Neural cell (in vitro differentiated cells): ENCODE data around the gene DPF3. TPM values are rescaled to one million over a fixed set of nuclear protein-coding genes. Genes with fewer than 3 reads are reported as not detected.

ENCODE experiments used
- H2AFZ ChIP-seq: fragments of 200-600, 300-800 bp; sonication (generic), shearing (Covaris generic); 2 replicates; pipeline ENCODE4 v1.6.0; 2014; ENCODE audit warnings: low read depth, mild to moderate bottlenecking, antibody characterized with exemption, low read length, moderate library complexity
- H3F3A ChIP-seq: fragments of 200-600 bp; shearing (Covaris generic); 2 replicates; pipeline ENCODE4 v1.6.1; 2016; ENCODE audit warnings: mild to moderate bottlenecking, moderate library complexity, mixed read lengths, antibody characterized with exemption, low read length; ENCODE audit not compliant: insufficient read depth, poor library complexity, severe bottlenecking
- H3K27ac ChIP-seq: fragments of 200-600, 300-800 bp; sonication (generic), shearing (Covaris generic); 2 replicates; pipeline ENCODE4 v1.5.1; 2014; ENCODE audit warnings: mild to moderate bottlenecking, low read length, moderate library complexity
- H3K27me3 ChIP-seq: fragments of 300-800, 200-600 bp; sonication (generic), shearing (Covaris generic); 2 replicates; pipeline ENCODE4 v1.6.0; 2014; ENCODE audit warnings: mild to moderate bottlenecking, low read depth, low read length, moderate library complexity; ENCODE audit not compliant: insufficient read depth
- H3K36me3 ChIP-seq: fragments of 300-800, 200-600 bp; sonication (generic), shearing (Covaris generic); 2 replicates; pipeline ENCODE4 v1.5.1; 2014; ENCODE audit warnings: mild to moderate bottlenecking, antibody characterized with exemption, low read length, moderate library complexity; ENCODE audit not compliant: insufficient read depth
- H3K4me2 ChIP-seq: fragments of 300-800, 200-600 bp; sonication (generic), shearing (Covaris generic); 2 replicates; pipeline ENCODE4 v1.6.0; 2014; ENCODE audit warnings: mild to moderate bottlenecking, low read length
- H3K4me3 ChIP-seq: fragments of 300-800, 200-600 bp; sonication (generic), shearing (Covaris generic); 2 replicates; pipeline ENCODE4 v1.5.1; 2014; ENCODE audit warnings: mild to moderate bottlenecking, low read length, moderate library complexity
- H3K79me2 ChIP-seq: fragments of 200-600 bp; shearing (Covaris generic); replicated peaks from 2 replicates; pipeline ENCODE4 v1.6.0; 2014; ENCODE audit warnings: mild to moderate bottlenecking, low read length, moderate library complexity; ENCODE audit not compliant: insufficient read depth
- H3K9ac ChIP-seq: fragments of 300-800, 200-600 bp; sonication (generic), shearing (Covaris generic); 2 replicates; pipeline ENCODE4 v1.6.1; 2016; ENCODE audit warnings: mild to moderate bottlenecking, low read length, mixed read lengths
- H3K9me2 ChIP-seq: fragments of 200-600 bp; shearing (Covaris generic); 2 replicates; pipeline ENCODE4 v1.6.1; 2016; ENCODE audit warnings: mild to moderate bottlenecking, low read length, mixed read lengths; ENCODE audit not compliant: insufficient read depth
- H3K9me3 ChIP-seq: fragments of 200-600, 300-800 bp; sonication (generic), shearing (Covaris generic); 2 replicates; pipeline ENCODE4 v1.6.1; 2016; ENCODE audit warnings: mild to moderate bottlenecking, mixed run types, low read length, moderate library complexity, mixed read lengths
- H4K20me1 ChIP-seq: fragments of 200-600 bp; shearing (Covaris generic); 2 replicates; pipeline ENCODE4 v1.6.1; 2016; ENCODE audit warnings: mild to moderate bottlenecking, mixed run types; ENCODE audit not compliant: insufficient read depth
- EP300 ChIP-seq: fragments of 450-650 bp; conservative IDR thresholded peaks from 2 replicates; pipeline ENCODE4 v1.6.1; 2014; ENCODE audit warnings: antibody characterized with exemption, mild to moderate bottlenecking, moderate library complexity; ENCODE audit not compliant: poor library complexity, severe bottlenecking
- EZH2 ChIP-seq: fragments of 200-600, 300-800 bp; shearing (Covaris generic), sonication (generic); IDR thresholded peaks from 2 replicates; pipeline ENCODE4 v1.6.1; 2014; ENCODE audit warnings: antibody characterized with exemption, low read length, borderline replicate concordance, mild to moderate bottlenecking; ENCODE audit not compliant: insufficient read depth, poor library complexity, severe bottlenecking
- MXI1 ChIP-seq: fragments of 450-650 bp; conservative IDR thresholded peaks from 2 replicates; pipeline ENCODE4 v1.6.1; 2014; ENCODE audit warnings: antibody characterized with exemption, mild to moderate bottlenecking; ENCODE audit not compliant: poor library complexity, severe bottlenecking
- POLR2AphosphoS5 ChIP-seq: IDR thresholded peaks from 2 replicates; pipeline ENCODE4 v1.6.1; 2012
- RAD21 ChIP-seq: fragments of 450-650 bp; conservative IDR thresholded peaks from 2 replicates; pipeline ENCODE4 v1.6.1; 2014; ENCODE audit warnings: antibody characterized with exemption, mild to moderate bottlenecking, moderate library complexity
- SMC3 ChIP-seq: fragments of 450-650 bp; conservative IDR thresholded peaks from 2 replicates; pipeline ENCODE4 v1.6.1; 2014; ENCODE audit warnings: antibody characterized with exemption, mild to moderate bottlenecking, moderate library complexity; ENCODE audit not compliant: poor library complexity
- TAF1 ChIP-seq: IDR thresholded peaks from 2 replicates; pipeline ENCODE4 v1.6.1; 2012; ENCODE audit warnings: low read depth
- polyA plus RNA-seq: library from polyadenylated mRNA; depleted of rRNA; stranded (reverse); fragments of >200 nt; gene quantifications from 2 replicates; pipeline ENCODE4 v1.2.3, GENCODE V29; 2014
- TF ChIP-seq, protein P1 (sequence below): IDR thresholded peaks from 2 replicates; pipeline ENCODE4 v1.6.1; 2012; ENCODE audit warnings: borderline replicate concordance
- TF ChIP-seq, protein P2 (sequence below): fragments of 450-650 bp; IDR thresholded peaks from 2 replicates; pipeline ENCODE4 v1.5.1; 2014; ENCODE audit warnings: antibody characterized with exemption, mild to moderate bottlenecking, moderate library complexity; ENCODE audit not compliant: poor library complexity, severe bottlenecking

Gene DPF3
- polyA plus RNA-seq, 1 donor from 2014 or later, result 2.9 TPM

DNA sequence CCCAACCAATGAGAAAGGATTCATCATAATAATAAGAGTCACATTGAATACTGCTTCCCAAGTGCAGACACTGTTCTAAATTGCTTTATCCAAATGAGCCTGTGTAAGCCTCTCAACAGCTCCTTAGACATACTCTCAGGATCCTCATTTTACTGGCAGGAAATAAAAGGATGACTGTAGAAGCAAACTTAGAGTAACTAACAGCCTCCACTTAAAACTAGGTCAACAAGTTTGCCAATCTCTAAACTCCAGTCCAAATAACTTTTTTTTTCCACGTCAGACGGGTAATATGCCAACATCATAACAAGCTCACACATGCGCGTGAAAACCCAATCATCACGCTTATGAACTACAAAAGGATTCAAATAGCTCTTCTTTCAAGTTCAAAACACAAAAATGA is 15.3 kb upstream of the DPF3 start:
- H3K27ac ChIP-seq, result no peak overlapping the region
- TF ChIP-seq, protein P1, sequence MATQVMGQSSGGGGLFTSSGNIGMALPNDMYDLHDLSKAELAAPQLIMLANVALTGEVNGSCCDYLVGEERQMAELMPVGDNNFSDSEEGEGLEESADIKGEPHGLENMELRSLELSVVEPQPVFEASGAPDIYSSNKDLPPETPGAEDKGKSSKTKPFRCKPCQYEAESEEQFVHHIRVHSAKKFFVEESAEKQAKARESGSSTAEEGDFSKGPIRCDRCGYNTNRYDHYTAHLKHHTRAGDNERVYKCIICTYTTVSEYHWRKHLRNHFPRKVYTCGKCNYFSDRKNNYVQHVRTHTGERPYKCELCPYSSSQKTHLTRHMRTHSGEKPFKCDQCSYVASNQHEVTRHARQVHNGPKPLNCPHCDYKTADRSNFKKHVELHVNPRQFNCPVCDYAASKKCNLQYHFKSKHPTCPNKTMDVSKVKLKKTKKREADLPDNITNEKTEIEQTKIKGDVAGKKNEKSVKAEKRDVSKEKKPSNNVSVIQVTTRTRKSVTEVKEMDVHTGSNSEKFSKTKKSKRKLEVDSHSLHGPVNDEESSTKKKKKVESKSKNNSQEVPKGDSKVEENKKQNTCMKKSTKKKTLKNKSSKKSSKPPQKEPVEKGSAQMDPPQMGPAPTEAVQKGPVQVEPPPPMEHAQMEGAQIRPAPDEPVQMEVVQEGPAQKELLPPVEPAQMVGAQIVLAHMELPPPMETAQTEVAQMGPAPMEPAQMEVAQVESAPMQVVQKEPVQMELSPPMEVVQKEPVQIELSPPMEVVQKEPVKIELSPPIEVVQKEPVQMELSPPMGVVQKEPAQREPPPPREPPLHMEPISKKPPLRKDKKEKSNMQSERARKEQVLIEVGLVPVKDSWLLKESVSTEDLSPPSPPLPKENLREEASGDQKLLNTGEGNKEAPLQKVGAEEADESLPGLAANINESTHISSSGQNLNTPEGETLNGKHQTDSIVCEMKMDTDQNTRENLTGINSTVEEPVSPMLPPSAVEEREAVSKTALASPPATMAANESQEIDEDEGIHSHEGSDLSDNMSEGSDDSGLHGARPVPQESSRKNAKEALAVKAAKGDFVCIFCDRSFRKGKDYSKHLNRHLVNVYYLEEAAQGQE, result no peak
- TF ChIP-seq MXI1 (no peak), EZH2 (no peak), TAF1 (no peak), EP300 (no peak), RAD21 (no peak), POLR2AphosphoS5 (no peak), SMC3 (no peak)
- TF ChIP-seq, protein P2, sequence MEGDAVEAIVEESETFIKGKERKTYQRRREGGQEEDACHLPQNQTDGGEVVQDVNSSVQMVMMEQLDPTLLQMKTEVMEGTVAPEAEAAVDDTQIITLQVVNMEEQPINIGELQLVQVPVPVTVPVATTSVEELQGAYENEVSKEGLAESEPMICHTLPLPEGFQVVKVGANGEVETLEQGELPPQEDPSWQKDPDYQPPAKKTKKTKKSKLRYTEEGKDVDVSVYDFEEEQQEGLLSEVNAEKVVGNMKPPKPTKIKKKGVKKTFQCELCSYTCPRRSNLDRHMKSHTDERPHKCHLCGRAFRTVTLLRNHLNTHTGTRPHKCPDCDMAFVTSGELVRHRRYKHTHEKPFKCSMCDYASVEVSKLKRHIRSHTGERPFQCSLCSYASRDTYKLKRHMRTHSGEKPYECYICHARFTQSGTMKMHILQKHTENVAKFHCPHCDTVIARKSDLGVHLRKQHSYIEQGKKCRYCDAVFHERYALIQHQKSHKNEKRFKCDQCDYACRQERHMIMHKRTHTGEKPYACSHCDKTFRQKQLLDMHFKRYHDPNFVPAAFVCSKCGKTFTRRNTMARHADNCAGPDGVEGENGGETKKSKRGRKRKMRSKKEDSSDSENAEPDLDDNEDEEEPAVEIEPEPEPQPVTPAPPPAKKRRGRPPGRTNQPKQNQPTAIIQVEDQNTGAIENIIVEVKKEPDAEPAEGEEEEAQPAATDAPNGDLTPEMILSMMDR, result no peak
- no peaks in the 10 kb centered on the region for H3K27me3 ChIP-seq
- H3F3A ChIP-seq, result no peaks in the 10 kb centered on the region
- H3K4me3 ChIP-seq, result no peak overlapping the region
- H3K9me2 ChIP-seq, result no peaks in the 10 kb centered on the region
- no peak overlapping the region for H3K4me2 ChIP-seq
- H3K36me3 ChIP-seq, result no peaks in the 10 kb centered on the region
- no peaks in the 10 kb centered on the region for H4K20me1 ChIP-seq
- H3K79me2 ChIP-seq, result no peaks in the 10 kb centered on the region
- H3K9ac ChIP-seq, result no peak overlapping the region
- no peak overlapping the region for H2AFZ ChIP-seq
- H3K9me3 ChIP-seq, result no peaks in the 10 kb centered on the region

DNA sequence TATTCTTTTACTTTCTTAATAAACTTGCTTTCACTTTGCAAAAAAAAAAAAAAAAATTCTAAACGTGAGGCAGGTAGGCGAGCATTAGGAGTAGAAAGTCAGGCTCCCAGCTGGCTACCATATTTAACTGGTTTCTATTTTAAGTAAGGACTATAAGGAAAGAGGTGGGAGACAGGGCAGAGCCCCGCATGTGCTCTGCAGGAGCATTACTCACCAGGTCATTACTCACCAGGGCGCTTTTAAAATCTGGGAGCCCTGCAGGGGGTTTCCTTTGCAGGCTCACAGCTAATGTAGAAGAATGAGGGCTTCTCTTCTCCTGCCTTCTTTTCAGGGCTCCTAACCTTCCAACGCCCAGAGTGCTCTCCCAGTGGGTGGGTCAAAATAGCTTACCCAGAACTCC is 14.0 kb upstream of the DPF3 start:
- Histone ChIP-seq H3K79me2 (no peaks in the 10 kb centered on the region), H3K4me2 (no peak overlapping the region), H3K9ac (no peak overlapping the region), H3K9me3 (no peaks in the 10 kb centered on the region), H3K36me3 (no peaks in the 10 kb centered on the region), H3K27me3 (no peaks in the 10 kb centered on the region), H4K20me1 (no peaks in the 10 kb centered on the region), H3K4me3 (no peak overlapping the region), H3K27ac (no peak overlapping the region), H3K9me2 (no peaks in the 10 kb centered on the region), H3F3A (no peaks in the 10 kb centered on the region), H2AFZ (no peak overlapping the region)
- TF ChIP-seq TAF1 (no peak), EP300 (no peak), EZH2 (no peak), MXI1 (no peak), POLR2AphosphoS5 (no peak), SMC3 (no peak), RAD21 (no peak)
- TF ChIP-seq, protein P1, result no peak
- TF ChIP-seq, protein P2, result no peak
